Mesenteric fat pad (tissue), 1 donor: Measurements from ENCODE around the gene USP9X. TPM values are rescaled to one million over a fixed set of nuclear protein-coding genes. Genes with fewer than 3 reads are reported as not detected.
A peak's percentile ranks its signal among the peaks of the same experiment; 100 is the strongest.
"Not testable (repeated sequence)": the region's sequence is repeated elsewhere in the genome, so short reads cannot be mapped to it uniquely, and the experiment has no call there.

Experiments
- DNase-seq: peaks from one replicate; pipeline ENCODE4 v3.0.0-alpha.2; 2020; ENCODE audit warnings: low spot score
- total RNA-seq: library from RNA; stranded (reverse); fragmentation: NEBNext Ultra II Directional; extraction: Animal tissue kit (Norgen Biotek cat#: 25700); gene quantifications from one replicate; pipeline ENCODE4 v1.2.1, GENCODE V29; 2021
- donor health status: DM: yes; HTN: yes; CAD: no.

Gene USP9X
- total RNA-seq, 1 donor from 2014 or later, result 97.2 TPM

DNA sequence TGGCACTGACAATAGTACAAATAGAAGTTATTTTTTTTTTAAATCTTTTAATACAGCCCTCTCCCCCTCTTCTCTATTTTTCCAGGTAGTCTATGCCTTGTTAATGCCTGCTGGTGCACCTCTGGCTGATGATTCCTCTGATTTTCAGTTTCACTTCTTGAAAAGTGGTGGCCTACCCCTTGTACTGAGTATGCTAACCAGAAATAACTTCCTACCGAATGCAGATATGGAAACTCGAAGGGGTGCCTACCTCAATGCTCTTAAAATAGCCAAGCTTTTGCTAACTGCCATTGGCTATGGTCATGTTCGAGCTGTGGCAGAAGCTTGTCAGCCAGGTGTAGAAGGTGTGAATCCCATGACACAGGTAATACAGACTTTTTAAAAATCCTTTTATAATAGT lies 99.1 kb downstream of the USP9X start:
- DNase-seq, result no peak

DNA sequence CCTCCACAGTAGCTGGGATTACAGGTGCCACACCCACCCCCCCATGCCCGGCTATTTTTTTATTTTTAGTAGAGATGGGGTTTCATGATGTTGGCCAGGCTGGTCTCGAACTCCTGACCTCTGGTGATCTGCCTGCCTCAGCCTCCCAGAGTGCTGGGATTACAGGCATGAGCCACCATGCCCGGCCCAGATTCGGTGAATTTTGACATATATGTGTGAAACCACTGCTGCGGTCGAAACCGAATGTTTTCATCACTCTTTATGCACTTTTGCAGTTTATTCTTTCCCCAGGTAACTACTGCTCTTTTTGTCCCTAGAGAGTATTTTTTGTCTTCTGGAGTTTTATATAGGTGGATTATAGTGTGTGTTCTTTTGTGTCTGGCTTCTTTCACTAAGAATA lies 101.7 kb downstream of the USP9X start:
- not testable (repeated sequence) for DNase-seq

DNA sequence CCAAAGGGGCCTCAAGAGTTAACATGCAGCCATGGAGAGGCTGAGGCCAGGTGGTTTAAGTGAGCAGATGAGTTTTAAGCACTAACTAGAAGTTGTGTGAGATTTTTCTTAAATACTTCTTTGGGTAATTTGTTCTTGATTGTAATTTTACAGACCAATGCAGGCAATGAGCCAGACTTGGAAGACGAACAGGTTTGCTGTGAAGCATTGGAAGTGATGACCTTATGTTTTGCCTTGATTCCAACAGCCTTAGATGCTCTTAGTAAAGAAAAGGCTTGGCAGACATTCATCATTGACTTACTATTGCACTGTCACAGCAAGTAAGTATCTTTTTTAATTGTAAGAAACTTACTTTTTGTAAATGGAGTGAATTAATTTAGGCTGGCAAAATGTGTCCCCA lies 103.9 kb downstream of the USP9X start:
- DNase-seq, result no peak

DNA sequence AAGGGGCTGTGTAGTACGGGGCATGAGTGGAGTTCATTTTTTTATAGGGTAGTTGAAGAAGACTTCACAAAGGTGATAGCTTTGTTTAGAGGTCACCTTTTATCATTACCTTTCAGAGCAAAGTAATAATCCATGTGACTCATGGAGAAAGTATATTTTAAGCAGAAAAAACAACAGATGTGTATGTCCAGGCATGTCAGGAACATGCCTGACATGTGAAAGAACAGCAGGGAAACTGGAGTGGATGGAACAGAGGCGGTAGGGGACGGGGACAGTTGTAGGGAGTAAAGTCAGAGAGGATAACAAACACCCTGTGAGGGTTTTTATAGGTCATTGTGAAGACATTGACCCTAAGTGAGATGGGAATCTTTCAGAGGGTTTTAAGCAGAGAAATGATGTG lies 107.6 kb downstream of the USP9X start:
- DNase-seq, result no peak

DNA sequence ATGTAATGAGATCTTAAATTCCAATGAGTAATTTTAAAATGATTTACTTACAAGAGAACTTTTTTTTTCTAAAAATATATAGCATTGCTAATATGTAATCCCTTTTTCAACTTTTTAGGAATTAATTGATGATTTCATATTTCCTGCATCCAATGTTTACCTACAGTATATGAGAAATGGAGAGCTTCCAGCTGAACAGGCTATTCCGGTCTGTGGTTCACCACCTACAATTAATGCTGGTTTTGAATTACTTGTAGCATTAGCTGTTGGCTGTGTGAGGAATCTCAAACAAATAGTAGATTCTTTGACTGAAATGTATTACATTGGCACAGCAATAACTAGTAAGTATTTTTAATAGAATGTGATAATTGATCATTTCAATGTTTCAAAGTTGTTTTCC lies 113.2 kb downstream of the USP9X start:
- DNase-seq, result no peak

DNA sequence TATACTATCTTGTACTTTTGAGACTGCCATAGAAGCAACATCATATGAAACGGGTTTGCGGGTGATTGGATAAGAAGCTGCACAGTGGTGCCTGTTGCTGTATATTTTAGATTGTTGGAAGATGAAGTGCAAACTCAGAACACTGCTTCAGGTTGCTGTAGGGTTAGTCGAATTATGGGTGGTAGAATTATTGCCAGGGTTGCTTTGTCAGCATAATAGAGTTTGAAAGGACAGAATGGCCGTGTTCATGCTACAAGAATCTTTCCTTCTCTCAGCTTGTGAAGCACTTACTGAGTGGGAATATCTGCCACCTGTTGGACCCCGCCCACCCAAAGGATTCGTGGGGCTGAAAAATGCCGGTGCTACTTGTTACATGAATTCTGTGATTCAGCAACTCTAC lies 115.5 kb downstream of the USP9X start:
- DNase-seq, result no peak

DNA sequence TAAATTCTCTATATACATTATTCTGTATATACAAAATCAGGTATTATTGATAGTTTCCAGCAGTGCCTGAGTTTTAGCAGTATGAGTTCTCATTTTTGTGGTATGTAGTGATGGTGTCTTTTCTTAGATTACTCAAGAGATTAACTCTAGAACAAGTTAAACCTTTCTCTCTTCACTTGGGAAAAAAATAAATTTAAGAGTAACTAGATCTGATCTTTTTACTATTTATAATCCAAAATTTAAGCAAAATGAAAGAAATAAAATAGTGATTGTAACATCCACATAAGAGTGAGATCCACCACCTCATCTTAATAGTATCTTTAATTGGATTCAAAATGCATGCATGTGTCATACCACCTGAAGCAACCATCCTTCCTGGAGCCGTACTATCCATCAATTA lies 124.6 kb downstream of the USP9X start:
- DNase-seq, result no peak

DNA sequence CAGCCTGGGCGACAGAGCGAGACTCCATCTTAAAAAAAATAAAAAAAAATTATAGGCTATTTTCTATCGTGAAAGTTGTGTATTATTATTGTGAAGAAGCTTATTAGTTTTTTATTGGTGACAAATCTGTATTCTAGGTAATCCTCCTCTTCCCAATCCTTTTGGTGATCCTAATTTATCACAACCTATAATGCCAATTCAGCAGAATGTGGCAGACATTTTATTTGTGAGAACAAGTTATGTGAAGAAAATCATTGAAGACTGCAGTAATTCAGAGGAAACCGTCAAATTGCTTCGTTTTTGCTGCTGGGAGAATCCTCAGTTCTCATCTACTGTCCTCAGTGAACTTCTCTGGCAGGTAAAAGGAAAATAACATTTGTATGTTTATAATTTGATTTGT lies 139.4 kb downstream of the USP9X start:
- no peak for DNase-seq

DNA sequence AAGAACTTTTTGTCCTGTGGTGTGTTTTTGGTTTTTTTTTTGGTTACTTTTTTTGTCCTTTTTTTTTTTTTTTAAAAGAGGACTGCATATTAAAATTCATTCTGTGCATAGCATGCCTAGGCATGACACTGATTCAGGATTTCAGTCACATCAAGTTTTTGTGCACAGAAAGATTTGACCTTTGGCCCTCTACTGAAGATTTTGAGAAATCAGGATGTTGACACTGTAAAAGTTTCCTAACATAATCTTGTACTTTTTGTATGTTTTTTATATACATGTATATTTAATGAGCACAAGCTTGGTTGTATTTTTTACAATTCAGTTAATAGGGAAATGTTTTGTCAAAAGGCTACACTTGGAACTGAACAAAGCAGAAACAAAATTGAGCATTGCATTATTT lies 148.7 kb downstream of the USP9X start:
- DNase-seq, result no peak

DNA sequence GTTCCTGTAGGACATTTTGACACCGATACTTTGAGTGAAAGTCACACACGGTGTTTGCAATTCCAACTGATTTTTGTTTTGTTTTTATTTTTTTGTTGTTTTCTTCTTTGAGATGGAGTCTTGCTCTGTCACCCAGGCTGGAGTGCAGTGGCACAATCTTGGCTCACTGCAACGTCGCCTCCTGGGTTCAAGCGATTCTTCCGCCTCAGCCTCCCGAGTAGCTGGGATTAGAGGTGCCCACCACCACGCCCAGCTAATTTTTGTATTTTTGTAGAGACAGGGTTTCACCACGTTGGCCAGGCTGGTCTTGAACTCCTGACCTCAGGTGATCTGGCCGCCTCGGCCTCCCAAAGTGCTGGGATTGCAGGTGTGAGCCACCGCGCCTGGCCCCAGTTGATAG lies 149.2 kb downstream of the USP9X start:
- DNase-seq, result not testable (repeated sequence)

DNA sequence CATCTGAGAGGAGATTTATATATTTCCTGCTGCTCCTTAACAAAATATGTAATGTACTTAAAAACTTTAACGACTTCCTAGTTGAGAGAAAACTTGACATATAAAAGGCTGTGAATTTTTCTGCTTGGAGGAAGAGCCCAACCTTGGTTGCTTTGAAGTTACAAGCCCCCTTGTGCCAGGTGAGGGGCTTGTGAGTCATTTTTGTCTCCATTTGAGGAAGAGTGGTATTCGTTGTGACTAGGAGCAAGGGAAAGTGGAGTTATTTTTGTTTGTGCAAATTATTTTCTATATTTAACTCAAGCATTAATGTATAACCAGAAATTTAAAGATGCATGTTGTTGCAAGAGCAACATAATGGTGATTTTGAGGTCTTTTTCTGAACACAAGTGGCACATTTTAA lies 149.7 kb downstream of the USP9X start:
- DNase-seq, result no peak

DNA sequence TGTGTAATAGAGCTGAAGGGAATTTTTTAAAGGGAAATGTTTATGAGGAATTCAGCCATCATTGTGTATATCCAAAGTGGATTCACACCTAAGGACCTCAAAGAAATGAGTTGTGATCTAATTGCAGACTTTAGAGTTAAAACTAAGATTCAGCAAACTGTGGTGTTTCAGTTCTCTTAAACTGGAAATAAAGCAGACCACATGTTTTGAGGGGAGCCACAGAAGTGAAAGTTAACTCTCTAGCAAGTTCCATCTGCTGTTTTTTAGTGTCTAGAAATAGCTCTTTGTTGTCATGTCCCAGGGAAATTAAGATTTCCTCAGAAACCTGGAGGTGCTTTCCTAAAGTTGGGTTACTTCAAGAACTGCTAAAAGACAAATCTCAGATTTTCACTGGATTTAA lies 151.4 kb downstream of the USP9X start:
- no peak for DNase-seq

DNA sequence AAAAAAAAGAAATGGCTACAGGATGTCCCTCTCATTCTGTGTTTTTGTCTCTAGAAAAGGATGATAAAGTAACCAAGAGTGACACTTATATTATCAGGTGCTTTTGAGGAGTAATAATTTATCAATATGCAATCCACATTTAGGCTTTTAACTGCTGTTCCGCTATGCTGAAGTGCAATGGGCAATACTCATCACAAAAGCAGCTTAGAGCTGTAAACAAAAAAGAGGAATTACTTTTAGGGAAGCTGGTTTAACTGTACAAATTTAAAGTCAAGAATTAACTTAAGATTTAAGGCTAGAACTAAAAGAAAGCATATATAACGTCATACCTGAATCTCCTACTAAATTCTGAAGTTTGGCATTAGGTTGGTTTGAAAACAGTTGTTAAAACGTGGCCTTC lies 155.3 kb downstream of the USP9X start:
- DNase-seq, result no peak

DNA sequence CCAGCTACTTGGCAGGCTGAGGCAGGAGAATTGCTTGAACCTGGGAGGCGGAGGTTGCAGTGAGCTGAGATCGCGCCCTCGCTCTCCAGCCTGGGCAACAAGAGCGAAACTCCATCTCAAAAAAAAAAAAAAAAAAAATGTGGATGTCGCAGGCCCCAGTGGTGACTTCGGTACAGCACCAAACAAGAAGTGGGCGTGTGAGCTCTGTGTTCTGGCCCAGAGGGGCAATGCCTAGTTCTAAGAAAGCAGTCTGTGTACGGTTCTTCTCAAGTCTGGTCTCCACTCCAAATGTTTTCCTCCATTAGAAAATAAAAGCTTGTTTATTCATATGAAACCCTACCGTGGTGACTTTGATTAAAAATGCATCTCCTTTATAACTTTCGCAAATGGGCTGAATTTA lies 156.7 kb downstream of the USP9X start:
- no peak for DNase-seq

DNA sequence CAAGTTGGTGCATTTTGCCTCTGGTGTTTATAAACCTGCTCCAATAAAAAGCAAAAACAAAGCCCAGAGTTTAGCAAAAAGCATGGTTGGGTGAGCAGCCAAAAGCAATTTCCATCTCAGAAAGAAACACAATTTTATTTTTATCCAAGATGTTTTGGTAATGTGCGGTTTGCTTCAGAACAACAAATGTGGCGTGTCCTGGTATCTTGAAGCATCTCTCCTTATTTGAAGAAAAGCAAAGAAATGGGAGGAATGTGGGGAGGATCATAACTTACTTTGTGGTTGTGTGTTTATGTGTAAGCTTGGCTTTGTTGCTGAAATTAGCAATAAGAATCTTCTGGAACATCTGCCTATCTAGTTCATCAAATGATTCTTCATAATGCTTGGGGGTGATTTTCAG lies 160.4 kb downstream of the USP9X start:
- no peak for DNase-seq

DNA sequence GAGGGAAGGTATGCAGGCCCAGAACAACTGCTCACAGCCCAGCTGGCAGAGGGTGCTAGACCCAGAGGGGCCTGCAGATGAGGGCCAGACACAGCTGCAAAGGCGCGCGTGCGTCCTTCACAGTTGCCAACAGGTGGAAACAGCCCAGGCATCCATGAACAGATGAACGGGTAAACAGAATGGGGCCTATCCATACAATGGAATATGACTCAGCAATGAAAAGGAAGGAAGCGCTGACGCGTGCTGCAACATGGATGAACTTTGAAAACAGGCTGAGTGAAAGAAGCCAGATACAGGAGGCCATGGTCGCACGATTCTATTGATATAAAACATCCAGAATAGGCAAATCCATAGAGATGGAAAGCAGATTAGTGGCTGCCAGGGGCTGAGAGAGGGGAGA lies 165.6 kb downstream of the USP9X start:
- DNase-seq, result peak; percentile 57

DNA sequence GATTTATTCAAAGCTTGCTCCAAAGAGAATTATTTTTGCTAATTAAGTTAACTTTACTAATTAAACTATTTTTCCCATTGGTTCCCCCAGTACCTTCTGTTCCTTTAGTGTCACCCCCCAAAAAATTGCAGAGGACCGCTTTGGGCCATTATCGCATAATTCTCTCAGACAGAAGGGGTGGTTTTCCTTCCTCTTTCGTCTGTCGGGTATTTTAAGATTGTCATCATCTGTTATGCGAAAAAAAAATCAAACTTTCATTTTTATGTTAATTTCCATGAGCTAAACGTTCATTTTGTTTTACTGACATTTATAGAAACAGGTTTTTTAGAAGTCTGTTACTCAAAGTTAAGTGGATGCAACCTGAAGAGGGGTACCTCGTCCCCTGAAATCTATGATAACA lies 172.6 kb downstream of the USP9X start:
- DNase-seq, result no peak

DNA sequence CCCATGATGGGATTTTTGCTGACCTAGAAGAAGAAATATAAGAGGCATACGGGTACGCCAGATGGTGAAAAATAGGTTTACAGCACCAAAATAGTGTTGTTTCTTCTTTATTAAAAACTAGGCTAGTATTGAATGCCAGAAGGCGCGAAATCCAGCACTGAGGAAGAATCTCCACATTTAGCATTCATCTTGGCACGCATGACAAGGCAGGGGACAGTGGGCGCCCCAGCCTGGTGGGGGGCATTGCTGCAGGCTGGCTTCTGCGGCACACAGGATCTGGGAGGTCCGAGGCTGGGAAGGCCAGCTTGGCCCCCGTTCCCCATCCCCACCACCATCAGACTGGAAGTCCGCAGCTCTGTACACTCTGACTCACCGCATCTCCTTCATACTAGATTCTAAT lies 173.0 kb downstream of the USP9X start:
- peak; percentile 51 for DNase-seq

DNA sequence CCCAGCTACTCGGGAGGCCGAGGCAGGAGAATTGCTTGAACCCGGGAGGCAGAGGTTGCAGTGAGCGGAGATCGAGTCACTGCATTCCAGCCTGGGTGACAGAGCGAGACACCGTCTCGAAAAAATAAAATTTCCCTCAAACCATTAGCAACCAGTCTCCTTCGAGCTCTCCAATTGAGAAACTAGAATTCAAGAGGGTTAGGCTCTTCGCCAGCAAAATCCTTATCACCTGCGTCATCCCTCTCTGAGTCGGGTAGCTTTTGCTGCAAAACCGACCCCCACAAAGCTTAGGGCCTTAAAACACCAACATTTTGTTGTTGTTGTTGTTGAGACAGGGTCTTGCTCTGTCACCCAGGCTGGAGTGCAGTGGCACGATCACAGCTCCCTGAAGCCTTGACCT lies 173.6 kb downstream of the USP9X start:
- DNase-seq, result peak; percentile 64

DNA sequence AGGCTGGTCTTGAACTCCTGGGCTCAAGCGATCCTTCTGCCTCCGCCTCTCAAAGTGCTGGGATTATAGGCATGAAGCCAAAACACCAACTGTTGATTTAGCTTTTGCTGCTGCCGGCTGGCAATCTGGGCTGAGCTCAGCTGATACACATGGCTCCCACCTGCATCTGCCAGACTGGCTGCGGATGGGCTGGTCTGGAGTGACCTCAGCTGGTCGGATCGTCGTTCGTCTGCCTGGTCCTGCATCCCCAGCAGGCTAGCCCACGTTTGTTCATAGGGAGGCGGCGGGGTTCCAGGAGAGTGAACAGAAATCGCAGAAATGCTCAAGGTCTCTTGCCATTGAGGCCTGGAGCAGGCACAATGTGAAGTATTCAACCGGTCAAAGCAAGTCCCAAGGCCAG lies 174.3 kb downstream of the USP9X start:
- DNase-seq, result no peak

DNA sequence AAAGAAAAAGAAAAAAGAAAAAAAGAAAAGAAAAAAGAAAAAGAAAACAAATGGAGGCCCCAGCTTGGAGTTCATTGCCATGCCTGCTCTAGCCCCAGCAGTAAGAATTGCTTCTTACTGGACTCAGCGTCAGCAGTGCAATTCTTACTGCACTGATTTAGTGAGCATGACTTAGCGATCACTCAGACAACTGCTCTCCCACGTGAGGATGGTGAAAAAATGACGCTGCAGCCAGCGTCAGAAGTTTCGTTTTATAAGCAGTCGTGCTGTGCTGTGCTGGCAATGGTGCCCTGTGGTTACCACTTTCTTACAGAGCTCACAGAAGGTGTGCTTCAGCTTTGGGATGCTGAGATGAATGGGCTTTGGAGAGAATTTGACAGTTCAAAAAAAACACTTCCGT lies 180.4 kb downstream of the USP9X start:
- no peak for DNase-seq

DNA sequence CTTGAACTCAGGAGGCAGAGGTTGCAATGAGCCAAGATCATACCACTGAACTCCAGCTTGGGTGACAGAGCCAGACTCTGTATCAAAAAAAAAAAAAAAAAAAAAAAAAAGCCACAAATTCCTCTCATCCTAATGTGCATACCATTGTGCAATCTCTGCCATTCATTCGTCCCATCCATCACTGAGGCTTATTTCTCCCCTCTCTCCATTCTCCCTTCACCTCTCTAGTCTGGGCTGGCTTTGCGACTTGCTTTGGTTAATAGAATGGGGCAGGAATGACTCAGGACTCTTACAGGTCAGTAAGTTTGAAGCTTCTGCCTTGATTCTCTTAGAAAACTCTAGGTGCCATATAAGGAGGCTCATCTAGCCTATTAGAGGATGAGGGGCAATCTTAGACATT lies 188.4 kb downstream of the USP9X start:
- no peak for DNase-seq

DNA sequence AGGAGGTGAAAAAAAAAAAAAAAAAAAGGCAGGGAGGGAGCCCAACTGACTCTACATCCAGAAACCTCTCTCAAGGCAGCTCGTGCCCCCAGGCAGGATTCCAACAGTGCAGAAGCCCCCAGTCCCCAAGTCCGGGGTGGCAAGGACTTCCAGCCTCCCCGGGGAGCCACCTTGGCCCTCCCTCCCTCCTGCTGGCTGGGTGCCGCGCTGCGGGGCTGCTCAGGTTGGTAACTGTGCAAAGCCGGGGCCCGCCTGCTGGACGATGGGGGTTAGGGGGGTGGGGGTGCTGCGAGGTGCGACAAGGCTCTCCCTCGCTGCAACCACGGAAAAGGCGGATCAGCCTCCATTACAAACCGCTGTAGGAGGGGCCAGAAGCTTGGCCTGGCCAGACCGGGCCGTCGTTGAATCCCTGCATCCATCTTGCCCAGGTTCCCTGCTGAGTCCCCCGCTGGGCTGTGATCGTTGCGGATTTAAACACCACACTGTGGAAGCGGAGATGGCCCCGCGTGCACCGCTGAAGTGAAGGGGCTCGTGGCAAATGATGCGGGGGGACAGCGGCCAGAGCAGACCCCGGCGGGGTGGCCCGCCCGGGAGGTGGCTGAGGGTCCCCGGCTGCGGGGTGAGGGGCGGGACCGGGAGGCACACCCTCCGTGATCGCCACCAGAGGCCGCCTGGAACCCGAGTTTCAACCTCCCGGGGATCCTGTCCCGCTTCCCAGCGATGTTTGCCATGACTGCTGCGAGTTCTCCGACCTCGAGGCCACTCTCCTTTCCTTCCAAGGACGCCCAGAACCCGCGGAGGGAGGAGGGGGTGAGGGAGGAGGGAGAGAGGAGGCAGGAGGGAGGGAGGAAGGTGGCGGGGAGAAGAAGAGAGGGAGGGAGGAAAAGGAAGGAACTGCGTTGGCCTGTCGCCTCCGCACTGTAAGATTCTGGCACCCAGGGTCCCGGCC lies 190.7 kb downstream of the USP9X start:
- peak; percentile 90 for DNase-seq
